Measurements from ENCODE around the gene WDR38.

Gene WDR38

GRCh38 chr9:124890179-124890578, 36.9 kb downstream of the WDR38 start:
- DNase-seq (ENCODE audit: low spot score), result no peak
- TF ChIP-seq CTCF (IDR thresholded peaks at IDR 0.05; ENCODE audit: extremely low read depth, missing control alignments), result no peak

DNA sequence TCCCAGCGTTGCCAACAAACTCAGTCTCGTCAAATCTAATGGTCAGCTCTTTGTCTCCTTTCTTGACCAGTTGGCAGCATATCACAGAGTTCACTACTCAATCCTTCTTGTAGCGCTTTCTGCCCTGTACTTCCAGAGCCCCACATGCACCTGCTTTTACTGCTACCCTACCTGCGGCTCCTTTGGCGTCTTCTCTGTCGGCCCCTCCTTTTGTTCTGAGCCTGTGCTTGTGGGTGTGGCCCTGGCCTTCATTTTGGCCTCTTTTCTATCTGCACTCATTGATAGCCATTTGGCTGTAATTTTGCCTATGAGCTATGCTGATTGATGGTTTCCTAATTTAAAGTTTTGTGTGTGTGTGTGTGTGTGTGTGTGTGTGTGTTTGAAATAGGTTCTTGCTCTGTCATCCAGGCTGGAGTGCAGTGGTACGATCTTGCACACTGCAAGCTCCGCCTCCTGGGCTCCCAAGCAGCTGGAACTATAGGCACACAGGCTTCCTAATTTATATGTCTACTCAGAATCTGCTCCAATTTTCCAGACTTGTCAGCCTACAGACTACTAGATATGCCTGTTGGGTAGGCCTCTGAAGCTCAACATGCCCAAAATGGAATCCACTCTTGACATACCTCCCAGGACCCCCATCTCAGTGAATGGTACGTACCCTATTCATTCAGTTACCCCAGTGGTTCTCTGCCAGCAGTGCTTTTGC, 40.9 kb downstream of the WDR38 start:
- no peak for TF ChIP-seq CTCF (IDR thresholded peaks at IDR 0.05; ENCODE audit: extremely low read depth, missing control alignments)
- no peak for DNase-seq (ENCODE audit: low spot score)

- DNase-seq (ENCODE audit: low spot score), result peak; percentile 27
- TF ChIP-seq CTCF (IDR thresholded peaks at IDR 0.05; ENCODE audit: extremely low read depth, missing control alignments), result peak; percentile 24
These were observed 41.5 kb downstream of the WDR38 start for GRCh38 chr9:124894741-124895170.

GRCh38 chr9:124897570-124898460, 44.6 kb downstream of the WDR38 start:
- DNase-seq (ENCODE audit: low spot score), result no peak
- no peak for TF ChIP-seq CTCF (IDR thresholded peaks at IDR 0.05; ENCODE audit: extremely low read depth, missing control alignments)

DNA sequence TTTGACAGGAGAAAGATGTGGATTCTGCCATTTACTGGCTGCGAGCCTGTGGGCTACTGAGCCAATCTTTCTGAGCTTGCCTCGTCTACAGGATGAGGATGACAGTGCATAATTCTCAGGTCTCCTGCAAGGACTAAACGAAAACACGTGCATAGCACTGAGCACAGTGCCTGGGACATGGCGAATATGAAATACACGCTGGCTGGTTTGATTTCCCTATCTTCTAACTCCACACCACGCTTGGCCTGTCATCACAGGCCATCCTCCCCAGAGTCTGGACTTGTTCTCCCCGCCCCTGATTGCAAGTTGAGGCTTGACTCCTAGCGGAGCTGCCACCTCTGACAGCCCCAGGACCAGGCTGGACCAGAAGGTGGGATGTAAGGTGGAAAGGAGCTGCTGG, 46.6 kb downstream of the WDR38 start:
- no peak for TF ChIP-seq CTCF (IDR thresholded peaks at IDR 0.05; ENCODE audit: extremely low read depth, missing control alignments)

GRCh38 chr9:124906966-124907365, 53.7 kb downstream of the WDR38 start:
- TF ChIP-seq CTCF (IDR thresholded peaks at IDR 0.05; ENCODE audit: extremely low read depth, missing control alignments), result no peak
- no peak for DNase-seq (ENCODE audit: low spot score)

More for the DNA sequence above, 46.6 kb downstream of the WDR38 start:
- DNase-seq (ENCODE audit: low spot score), result no peak
